GM12874 (cell line): Measurements from ENCODE around the gene DENND4C.

Source experiments
- CTCF ChIP-seq: IDR thresholded peaks from 2 replicates; pipeline ENCODE4 v1.5.1; 2011; ENCODE audit warnings: low read depth, mild to moderate bottlenecking, control low read depth, low read length, moderate library complexity; ENCODE audit not compliant: insufficient read depth

Gene DENND4C

GRCh38 chr9:19373527-19373926 lies 143.0 kb downstream of the DENND4C start:
- TF ChIP-seq CTCF = no peak

- no peak for TF ChIP-seq CTCF
These were observed 145.0 kb downstream of the DENND4C start for GRCh38 chr9:19375538-19375937.

- TF ChIP-seq CTCF = no peak
These were observed 146.4 kb downstream of the DENND4C start for GRCh38 chr9:19376931-19377330.

- TF ChIP-seq CTCF = no peak
These were observed 147.7 kb downstream of the DENND4C start for GRCh38 chr9:19378164-19378563.

GRCh38 chr9:19378647-19379046 lies 148.2 kb downstream of the DENND4C start:
- no peak for TF ChIP-seq CTCF

GRCh38 chr9:19379283-19379682 lies 148.8 kb downstream of the DENND4C start:
- no peak for TF ChIP-seq CTCF

GRCh38 chr9:19379697-19380046 lies 149.2 kb downstream of the DENND4C start:
- no peak for TF ChIP-seq CTCF

GRCh38 chr9:19380826-19381075 lies 150.3 kb downstream of the DENND4C start:
- no peak for TF ChIP-seq CTCF
